LNCaP clone FGC (cell line): ENCODE results near the gene SLC38A9.
A peak's percentile ranks its signal among the peaks of the same experiment; 100 is the strongest.
"Not testable (repeated sequence)": the region's sequence is repeated elsewhere in the genome, so short reads cannot be mapped to it uniquely, and the experiment has no call there.

Experiments
- DNase-seq: peaks from one replicate; pipeline ENCODE4 v3.0.0-alpha.2; 2011; ENCODE audit warnings: low read depth
- H3K4me3 ChIP-seq: 2 replicates; pipeline ENCODE4 v1.5.1; 2011; ENCODE audit warnings: mild to moderate bottlenecking, low read depth, low read length, control low read depth
- TF ChIP-seq, protein P1 (sequence below): IDR thresholded peaks from 2 replicates; pipeline ENCODE4 v1.5.1; 2012; ENCODE audit warnings: mild to moderate bottlenecking; ENCODE audit not compliant: control insufficient read depth, insufficient read depth; ENCODE audit errors: extremely low read depth

The SLC38A9 gene

DNA sequence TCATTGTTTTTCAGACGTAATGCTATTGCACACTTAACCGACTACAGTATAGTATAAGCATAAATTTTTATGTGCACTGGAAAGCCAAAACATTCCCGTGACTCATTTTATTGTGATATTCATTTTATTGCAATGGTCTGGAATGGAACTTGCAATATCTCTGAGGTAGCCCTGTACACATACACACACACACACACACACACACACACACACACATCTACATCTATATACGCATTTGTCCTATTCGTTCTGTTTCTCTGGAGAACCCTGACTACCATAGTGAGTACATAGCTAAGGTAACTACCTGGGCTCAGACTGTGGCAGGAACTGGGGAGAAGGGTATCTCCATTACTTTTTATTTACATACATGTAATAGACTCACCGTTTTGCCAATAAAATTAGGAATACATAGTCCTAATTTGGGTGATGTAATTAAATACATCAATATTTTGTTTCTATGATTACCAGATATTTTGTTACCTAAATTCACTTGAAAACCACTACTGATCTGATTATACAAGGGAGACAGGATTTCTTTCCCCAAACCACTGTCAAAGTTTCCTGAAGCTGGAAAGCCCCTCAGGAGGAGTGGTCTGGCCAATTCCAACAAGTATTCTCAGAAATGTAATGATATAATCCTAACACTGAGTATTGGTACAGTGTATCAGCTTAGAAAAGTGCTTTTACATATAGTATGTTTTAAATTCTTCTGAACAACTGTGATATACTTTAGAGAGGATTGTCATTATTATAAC is 103.4 kb downstream of the SLC38A9 start:
- TF ChIP-seq, protein P1, sequence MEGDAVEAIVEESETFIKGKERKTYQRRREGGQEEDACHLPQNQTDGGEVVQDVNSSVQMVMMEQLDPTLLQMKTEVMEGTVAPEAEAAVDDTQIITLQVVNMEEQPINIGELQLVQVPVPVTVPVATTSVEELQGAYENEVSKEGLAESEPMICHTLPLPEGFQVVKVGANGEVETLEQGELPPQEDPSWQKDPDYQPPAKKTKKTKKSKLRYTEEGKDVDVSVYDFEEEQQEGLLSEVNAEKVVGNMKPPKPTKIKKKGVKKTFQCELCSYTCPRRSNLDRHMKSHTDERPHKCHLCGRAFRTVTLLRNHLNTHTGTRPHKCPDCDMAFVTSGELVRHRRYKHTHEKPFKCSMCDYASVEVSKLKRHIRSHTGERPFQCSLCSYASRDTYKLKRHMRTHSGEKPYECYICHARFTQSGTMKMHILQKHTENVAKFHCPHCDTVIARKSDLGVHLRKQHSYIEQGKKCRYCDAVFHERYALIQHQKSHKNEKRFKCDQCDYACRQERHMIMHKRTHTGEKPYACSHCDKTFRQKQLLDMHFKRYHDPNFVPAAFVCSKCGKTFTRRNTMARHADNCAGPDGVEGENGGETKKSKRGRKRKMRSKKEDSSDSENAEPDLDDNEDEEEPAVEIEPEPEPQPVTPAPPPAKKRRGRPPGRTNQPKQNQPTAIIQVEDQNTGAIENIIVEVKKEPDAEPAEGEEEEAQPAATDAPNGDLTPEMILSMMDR = no peak
- H3K4me3 ChIP-seq = no peak overlapping the region
- no peak for DNase-seq

DNA sequence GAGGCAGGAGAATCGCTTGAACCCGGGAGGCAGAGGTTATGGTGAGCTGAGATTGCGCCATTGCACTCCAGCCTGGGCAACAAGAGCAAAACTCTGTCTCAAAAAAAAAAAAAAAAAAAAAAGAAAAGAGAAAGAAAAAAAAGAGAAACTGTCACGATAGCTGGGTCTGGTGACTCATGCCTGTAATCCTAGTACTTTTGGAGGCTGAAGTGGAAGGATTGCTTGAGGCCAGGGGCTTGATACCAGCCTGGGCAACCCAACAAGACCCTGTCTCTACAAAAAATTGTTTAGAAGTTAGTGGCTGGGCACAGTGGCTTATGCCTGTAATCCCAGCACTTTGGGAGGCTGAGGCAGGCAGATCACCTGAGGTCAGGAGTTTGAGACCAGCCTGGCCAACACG is 104.8 kb downstream of the SLC38A9 start:
- not testable (repeated sequence) for H3K4me3 ChIP-seq, DNase-seq

- DNase-seq = no peak
- no peak overlapping the region for H3K4me3 ChIP-seq
- TF ChIP-seq, protein P1 = no peak
Measured at GRCh38 chr5:55604611-55605067, 107.5 kb downstream of the SLC38A9 start.

DNA sequence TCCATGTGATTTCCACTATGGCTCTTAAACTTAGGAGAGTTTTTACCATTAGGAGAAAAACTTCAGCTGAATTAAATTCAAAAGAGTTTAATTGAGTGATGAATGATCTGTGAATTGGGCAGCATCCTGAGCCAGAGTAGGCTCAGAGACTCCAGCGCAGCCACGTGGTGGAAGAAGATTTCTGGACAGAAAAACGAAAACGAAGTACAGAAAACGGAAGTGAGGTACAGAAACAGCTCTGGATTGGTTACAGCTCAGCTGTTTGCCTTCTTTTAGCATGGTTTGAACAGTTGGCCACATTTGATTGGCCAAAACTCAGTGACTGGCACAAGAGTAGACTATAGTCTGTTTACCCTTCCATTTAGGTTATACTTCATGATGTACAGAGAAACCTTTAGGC is 108.2 kb downstream of the SLC38A9 start:
- no peak overlapping the region for H3K4me3 ChIP-seq
- no peak for DNase-seq
- TF ChIP-seq, protein P1 = no peak

GRCh38 chr5:55601628-55602027 is 110.5 kb downstream of the SLC38A9 start:
- DNase-seq = no peak
- TF ChIP-seq, protein P1 = no peak
- H3K4me3 ChIP-seq = no peak overlapping the region

- TF ChIP-seq, protein P1 = no peak
- H3K4me3 ChIP-seq = no peak overlapping the region; the same call in 1 of the 2 replicates
- peak; percentile 98 for DNase-seq
Measured at GRCh38 chr5:55601204-55601618, 110.9 kb downstream of the SLC38A9 start.

DNA sequence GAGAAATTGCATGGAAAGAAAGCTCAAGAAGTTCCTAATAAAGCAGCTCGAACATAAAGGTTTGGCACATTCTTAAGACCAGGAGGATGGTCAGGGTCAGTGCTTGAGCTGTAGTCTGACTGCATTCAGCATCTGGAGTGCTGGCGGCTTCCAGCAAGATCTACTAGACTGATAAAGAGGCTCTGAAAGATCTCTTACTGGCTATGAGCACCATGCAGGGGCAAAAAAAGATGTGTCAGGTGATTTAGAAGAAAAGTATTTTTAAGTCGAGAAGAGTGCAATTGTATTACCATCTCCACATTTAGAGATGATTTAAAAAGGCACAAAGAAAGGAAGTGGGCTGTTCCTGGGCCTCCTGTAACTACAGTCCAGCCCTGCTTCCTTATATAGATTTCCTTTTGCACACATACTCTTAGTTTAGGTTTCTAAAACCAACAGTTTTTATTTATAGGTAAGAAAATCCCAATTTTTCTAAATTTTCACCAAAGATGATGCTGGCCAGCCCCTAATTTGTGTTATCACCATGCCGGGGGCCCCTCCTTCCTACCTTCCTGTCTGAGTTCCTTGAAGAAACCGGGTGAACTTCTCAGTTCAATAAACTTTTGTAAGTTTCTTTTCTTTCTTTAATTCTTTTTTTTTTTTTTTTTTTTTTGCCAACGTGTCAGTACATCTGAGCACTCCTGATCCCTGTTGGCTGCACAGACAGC is 111.5 kb downstream of the SLC38A9 start:
- no peak overlapping the region; the same call in 1 of the 2 replicates for H3K4me3 ChIP-seq
- DNase-seq = no peak
- TF ChIP-seq, protein P1 = no peak
